Vagina (tissue), 2 donors: Measurements from ENCODE around the gene DOK6. TPM values are rescaled to one million over a fixed set of nuclear protein-coding genes. Genes with fewer than 3 reads are reported as not detected.

Experiments
- DNase-seq, 2 donors: peaks; one replicate each; pipeline ENCODE4 v3.0.0-alpha.2; 2017; ENCODE audit errors: extremely low spot score in 2 of 2
- H3K27ac ChIP-seq: fragments of 200-600 bp; sonication (generic); one replicate; pipeline ENCODE4 v1.5.1; 2019
- H3K27me3 ChIP-seq: fragments of 200-600 bp; sonication (generic); one replicate; pipeline ENCODE4 v1.5.1; 2019
- H3K36me3 ChIP-seq, 2 donors: fragments of 200-600 bp; sonication (generic); one replicate each; pipeline ENCODE4 v1.5.1; 2017 to 2019
- H3K4me1 ChIP-seq: fragments of 200-600 bp; sonication (generic); one replicate; pipeline ENCODE4 v1.5.1; 2019
- H3K4me3 ChIP-seq, 2 donors: fragments of 200-600 bp; sonication (generic); 1 replicate in 1 of 2; 2 replicates in 1 of 2; pipeline ENCODE4 v1.5.1; 2016 to 2019
- H3K9me3 ChIP-seq: fragments of 200-600 bp; sonication (generic); one replicate; pipeline ENCODE4 v1.5.1; 2019
- POLR2A ChIP-seq, 2 donors: fragments of 450-650 bp; IDR thresholded peaks; one replicate each; pipeline ENCODE4 v1.6.1; 2017; ENCODE audit warnings: antibody characterized with exemption in 2 of 2, mild to moderate bottlenecking in 2 of 2, moderate library complexity in 2 of 2
- POLR2AphosphoS5 ChIP-seq, 2 donors: sonication (generic); formaldehyde crosslinking; IDR thresholded peaks; one replicate each; pipeline ENCODE4 v1.9.0; 2017; ENCODE audit warnings: antibody characterized with exemption in 2 of 2, mild to moderate bottlenecking in 2 of 2, low read depth in 1 of 2; ENCODE audit not compliant: insufficient read depth in 1 of 2
- intact Hi-C: fragments of 100-400 bp; cut with DNase I; formaldehyde crosslinking; loops from one replicate; pipeline ENCODE4 v1.15.1; 2023
- total RNA-seq: library from RNA; depleted of rRNA; stranded (reverse); fragments of >200 nt; gene quantifications from one replicate; pipeline ENCODE4 v1.2.3, GENCODE V29; 2016
- TF ChIP-seq, protein P1 (sequence below), 3 experiments: fragments of 450-650 bp in 2 of 3; fragments of 200-600 bp in 1 of 3; sonication (generic) in 1 of 3; IDR thresholded peaks; one replicate each; pipeline ENCODE4 v1.5.1; 2017 to 2019; ENCODE audit warnings: antibody characterized with exemption in 3 of 3, mild to moderate bottlenecking in 2 of 3, moderate library complexity in 2 of 3

The DOK6 gene
- total RNA-seq, 1 donor from 2014 or later, result 1.2 TPM

DNA sequence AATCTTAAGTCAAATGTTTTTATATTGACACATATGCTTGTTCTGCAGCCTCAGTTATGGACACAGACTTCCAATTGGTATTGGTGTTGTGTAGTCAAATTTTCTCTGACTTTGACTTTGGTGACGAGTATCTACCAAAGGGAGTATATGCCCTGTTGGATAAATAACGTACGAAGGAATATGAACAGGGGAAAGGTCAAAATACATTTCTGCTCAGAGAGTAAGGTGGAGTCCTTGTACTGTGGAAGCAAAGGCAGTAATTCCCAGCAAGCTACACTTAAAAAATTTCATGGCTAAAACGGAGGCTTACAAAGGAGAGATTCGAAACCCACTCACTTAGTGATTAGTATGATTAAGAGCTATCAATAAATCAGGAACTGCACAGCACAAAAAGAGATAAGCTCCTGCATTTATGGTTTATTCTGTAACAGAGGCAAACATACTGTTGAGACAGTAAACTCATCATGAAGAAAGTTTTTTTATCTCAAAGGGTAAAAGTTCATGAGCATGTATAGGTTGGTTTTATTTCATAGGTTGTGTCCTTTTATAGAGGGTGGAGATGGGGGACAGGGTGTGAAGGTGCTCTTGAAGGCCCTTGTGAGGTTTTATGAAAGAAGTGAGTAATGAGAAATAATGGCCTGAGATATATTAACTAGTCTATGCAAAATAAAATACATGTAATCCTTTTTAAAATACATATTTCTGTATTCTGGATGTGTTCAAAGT, 404.3 kb downstream of the DOK6 start:
- no peaks in the 10 kb centered on the region for H3K9me3 ChIP-seq
- no peaks in the 10 kb centered on the region for H3K4me1 ChIP-seq
- no peaks in the 10 kb centered on the region for H3K36me3 ChIP-seq
- no peak for DNase-seq
- no peak overlapping the region for H3K27ac ChIP-seq
- intact Hi-C loops, result no loop called here
- H3K4me3 ChIP-seq, result no peak overlapping the region
- TF ChIP-seq POLR2A (IDR thresholded peaks at IDR 0.05), result no peak
- TF ChIP-seq POLR2AphosphoS5 (IDR thresholded peaks at IDR 0.05; ENCODE audit: insufficient read depth in 1 of 2, low read depth in 1 of 2), result no peak
- TF ChIP-seq, protein P1, sequence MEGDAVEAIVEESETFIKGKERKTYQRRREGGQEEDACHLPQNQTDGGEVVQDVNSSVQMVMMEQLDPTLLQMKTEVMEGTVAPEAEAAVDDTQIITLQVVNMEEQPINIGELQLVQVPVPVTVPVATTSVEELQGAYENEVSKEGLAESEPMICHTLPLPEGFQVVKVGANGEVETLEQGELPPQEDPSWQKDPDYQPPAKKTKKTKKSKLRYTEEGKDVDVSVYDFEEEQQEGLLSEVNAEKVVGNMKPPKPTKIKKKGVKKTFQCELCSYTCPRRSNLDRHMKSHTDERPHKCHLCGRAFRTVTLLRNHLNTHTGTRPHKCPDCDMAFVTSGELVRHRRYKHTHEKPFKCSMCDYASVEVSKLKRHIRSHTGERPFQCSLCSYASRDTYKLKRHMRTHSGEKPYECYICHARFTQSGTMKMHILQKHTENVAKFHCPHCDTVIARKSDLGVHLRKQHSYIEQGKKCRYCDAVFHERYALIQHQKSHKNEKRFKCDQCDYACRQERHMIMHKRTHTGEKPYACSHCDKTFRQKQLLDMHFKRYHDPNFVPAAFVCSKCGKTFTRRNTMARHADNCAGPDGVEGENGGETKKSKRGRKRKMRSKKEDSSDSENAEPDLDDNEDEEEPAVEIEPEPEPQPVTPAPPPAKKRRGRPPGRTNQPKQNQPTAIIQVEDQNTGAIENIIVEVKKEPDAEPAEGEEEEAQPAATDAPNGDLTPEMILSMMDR (IDR thresholded peaks at IDR 0.05), result no peak
- no peaks in the 10 kb centered on the region for H3K27me3 ChIP-seq

DNA sequence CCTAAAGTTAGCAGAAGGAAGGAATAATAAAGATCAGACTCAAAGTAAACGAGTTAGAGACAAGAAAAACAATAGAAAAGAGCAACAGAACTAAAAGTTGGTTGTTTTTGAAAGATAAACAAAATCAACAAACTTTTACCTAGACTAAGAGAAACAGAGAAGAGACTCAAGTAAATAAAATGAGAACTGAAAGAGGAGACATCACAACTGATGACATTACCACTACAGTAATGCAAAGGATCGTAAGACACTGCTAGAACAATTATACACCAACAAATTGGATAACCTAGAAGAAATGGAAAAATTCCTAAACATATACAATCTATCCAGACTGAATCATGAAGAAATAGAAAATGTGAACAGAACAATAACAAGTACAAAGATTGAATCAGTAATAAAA, 407.7 kb downstream of the DOK6 start:
- Histone ChIP-seq H3K4me1 (no peaks in the 10 kb centered on the region), H3K36me3 (no peaks in the 10 kb centered on the region), H3K27ac (no peak overlapping the region), H3K27me3 (no peaks in the 10 kb centered on the region), H3K4me3 (no peak overlapping the region), H3K9me3 (no peaks in the 10 kb centered on the region)
- intact Hi-C loops, result no loop called here
- no peak for DNase-seq
- no peak for TF ChIP-seq POLR2A (IDR thresholded peaks at IDR 0.05)
- TF ChIP-seq, protein P1 (IDR thresholded peaks at IDR 0.05), result no peak

DNA sequence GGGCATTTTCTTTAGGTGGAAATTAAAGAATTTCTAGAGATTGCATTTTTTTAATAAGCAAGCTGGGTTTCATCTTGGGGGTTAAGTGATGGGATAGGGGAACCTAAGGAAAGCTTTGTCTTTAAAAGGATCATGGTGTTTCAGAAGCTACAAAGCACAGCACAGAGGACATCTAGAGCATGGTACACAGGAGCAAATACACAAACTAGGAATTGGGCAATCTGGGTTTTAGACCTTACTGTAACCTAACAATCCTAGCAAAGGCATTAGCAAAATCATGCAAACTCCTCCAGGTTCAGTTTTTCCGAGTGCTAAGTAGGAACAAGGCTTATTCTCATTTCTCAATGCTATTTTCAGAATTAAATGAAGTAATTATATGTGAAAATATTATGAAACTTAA, 412.9 kb downstream of the DOK6 start:
- H3K9me3 ChIP-seq, result no peaks in the 10 kb centered on the region
- no peaks in the 10 kb centered on the region for H3K36me3 ChIP-seq
- DNase-seq, result no peak
- TF ChIP-seq POLR2AphosphoS5 (IDR thresholded peaks at IDR 0.05; ENCODE audit: insufficient read depth in 1 of 2, low read depth in 1 of 2), result no peak
- TF ChIP-seq, protein P1 (IDR thresholded peaks at IDR 0.05), result no peak
- no peak for TF ChIP-seq POLR2A (IDR thresholded peaks at IDR 0.05)
- no peaks in the 10 kb centered on the region for H3K4me1 ChIP-seq
- H3K27me3 ChIP-seq, result no peaks in the 10 kb centered on the region
- no peak overlapping the region for H3K4me3 ChIP-seq
- intact Hi-C loops, result no loop called here
- no peak overlapping the region for H3K27ac ChIP-seq

DNA sequence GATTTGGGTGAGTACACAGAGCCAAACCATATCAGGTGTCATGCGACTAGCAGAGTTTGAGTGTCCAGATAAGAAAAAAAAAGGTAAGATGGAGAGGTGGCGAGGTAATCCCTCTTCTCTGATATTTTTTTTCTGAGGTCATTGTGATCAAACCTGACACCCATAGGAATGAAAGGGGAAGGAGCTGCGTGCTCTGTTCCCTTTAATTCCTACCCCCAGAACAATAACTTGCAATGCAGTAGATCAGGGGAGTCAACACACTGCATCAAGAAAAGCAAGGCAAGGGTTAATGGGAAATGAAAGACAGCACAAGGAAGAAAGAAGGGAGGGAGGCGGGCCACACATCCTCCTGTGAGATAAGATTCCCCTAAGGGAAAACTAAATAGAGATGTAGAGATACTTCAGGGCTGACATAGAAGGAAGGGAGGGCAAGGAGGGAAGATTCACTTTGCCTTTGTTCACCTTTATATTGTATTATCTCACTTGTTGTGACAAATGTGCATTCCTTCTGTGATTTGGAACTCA, 414.2 kb downstream of the DOK6 start:
- intact Hi-C loops, result loop anchor here (5.0 kb wide), 1 partner anchor 1827 kb away; no protein-coding TSS in a partner anchor
- TF ChIP-seq, protein P1 (IDR thresholded peaks at IDR 0.05), result no peak
- no peak for TF ChIP-seq POLR2AphosphoS5 (IDR thresholded peaks at IDR 0.05; ENCODE audit: insufficient read depth in 1 of 2, low read depth in 1 of 2)
- TF ChIP-seq POLR2A (IDR thresholded peaks at IDR 0.05), result no peak
- Histone ChIP-seq H3K4me3 (no peak overlapping the region), H3K27ac (no peak overlapping the region), H3K4me1 (no peaks in the 10 kb centered on the region), H3K36me3 (no peaks in the 10 kb centered on the region), H3K9me3 (no peaks in the 10 kb centered on the region), H3K27me3 (no peaks in the 10 kb centered on the region)
- no peak for DNase-seq

DNA sequence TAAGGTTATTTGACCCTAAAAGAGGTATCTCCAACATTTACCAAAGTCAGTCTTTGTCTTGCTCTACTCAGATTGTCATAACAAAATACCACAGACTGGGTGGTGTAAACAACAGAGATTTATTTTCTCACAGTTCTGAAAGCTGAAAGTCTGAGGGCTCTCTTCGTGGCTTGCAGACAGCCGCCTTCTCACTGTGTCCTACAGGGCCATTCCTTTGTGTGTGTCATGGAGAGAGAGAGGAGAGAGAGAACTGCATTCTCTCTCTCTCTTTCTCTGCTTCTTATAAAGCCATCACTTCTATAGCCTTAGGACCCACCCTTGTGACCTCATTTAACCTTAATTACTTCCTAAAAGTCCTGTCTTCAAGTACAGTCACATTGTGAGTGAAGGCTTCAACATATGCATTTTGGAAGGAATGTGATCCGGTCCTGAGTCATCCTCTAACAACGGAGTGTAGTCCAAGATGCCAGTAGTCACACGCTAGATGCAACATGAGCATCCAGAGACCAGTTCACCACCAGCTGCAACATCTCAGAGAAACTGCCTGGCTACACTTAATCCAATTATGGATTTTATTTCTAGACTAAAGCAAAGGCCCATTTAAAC, 416.8 kb downstream of the DOK6 start:
- no peaks in the 10 kb centered on the region for H3K4me1 ChIP-seq
- H3K9me3 ChIP-seq, result no peaks in the 10 kb centered on the region
- DNase-seq, result no peak
- no peak overlapping the region for H3K4me3 ChIP-seq
- no peak overlapping the region for H3K27ac ChIP-seq
- TF ChIP-seq POLR2AphosphoS5 (IDR thresholded peaks at IDR 0.05; ENCODE audit: insufficient read depth in 1 of 2, low read depth in 1 of 2) (no peak), POLR2A (IDR thresholded peaks at IDR 0.05) (no peak)
- TF ChIP-seq, protein P1 (IDR thresholded peaks at IDR 0.05), result no peak
- no peaks in the 10 kb centered on the region for H3K27me3 ChIP-seq
- no peaks in the 10 kb centered on the region for H3K36me3 ChIP-seq
- intact Hi-C loops, result loop anchor here (5.0 kb wide), 1 partner anchor 1825 kb away; no protein-coding TSS in a partner anchor
